ENCODE results near the gene YWHAH. TPM values are rescaled to one million over a fixed set of nuclear protein-coding genes. Genes with fewer than 3 reads are reported as not detected.

Gene YWHAH
- total and polyA plus RNA-seq, 8 donors, result 40.2 to 106 (median 48.0) TPM

- 80 to 81% methylated on average over 6 of the region's 6 CpGs for WGBS, 2 donors
- ATAC-seq, result peak in 1 of 4 donors; percentile 15
- intact Hi-C loops (cut with DNase I), result no loop called here
- Histone ChIP-seq H3K27ac (no peak overlapping the region), H3K36me3 (no peaks in the 10 kb centered on the region), H3K4me1 (no peaks in the 10 kb centered on the region), H3K4me3 (no peak overlapping the region), H3K9me3 (no peaks in the 10 kb centered on the region), H3K27me3 (no peaks in the 10 kb centered on the region)
- no peak for FAIRE-seq
- no peak for TF ChIP-seq CTCF (IDR thresholded peaks at IDR 0.05)
- no peak for DNase-seq
Observed at GRCh38 chr22:31933406-31933805, 10.9 kb upstream of the YWHAH start.

GRCh38 chr22:31933816-31934482 lies 10.4 kb upstream of the YWHAH start:
- intact Hi-C loops (cut with DNase I), result no loop called here
- Histone ChIP-seq H3K36me3 (no peaks in the 10 kb centered on the region), H3K4me1 (no peaks in the 10 kb centered on the region), H3K27ac (no peak overlapping the region), H3K4me3 (no peak overlapping the region), H3K9me3 (no peaks in the 10 kb centered on the region), H3K27me3 (no peaks in the 10 kb centered on the region)
- peak in 3 of 4 donors; percentile 69 to 81 (median 77) for ATAC-seq
- 46 to 54% methylated on average over 17 of the region's 17 CpGs for WGBS, 2 donors
- peak in 2 of 6 donors; percentile 30 to 32 for DNase-seq
- FAIRE-seq, result no peak
- TF ChIP-seq CTCF (IDR thresholded peaks at IDR 0.05), result no peak

- Histone ChIP-seq H3K27me3 (no peaks in the 10 kb centered on the region), H3K27ac (no peak overlapping the region), H3K4me3 (no peak overlapping the region), H3K36me3 (no peaks in the 10 kb centered on the region), H3K9me3 (no peaks in the 10 kb centered on the region), H3K4me1 (no peaks in the 10 kb centered on the region)
- no peak for TF ChIP-seq CTCF (IDR thresholded peaks at IDR 0.05)
- intact Hi-C loops (cut with DNase I), result no loop called here
- DNase-seq (no peak), FAIRE-seq (no peak), ATAC-seq (no peak)
- WGBS, 2 donors, result 77 to 83% methylated on average over 4 of the region's 4 CpGs
Observed at GRCh38 chr22:31935961-31936635, 8.2 kb upstream of the YWHAH start.

- ATAC-seq (no peak), DNase-seq (no peak), FAIRE-seq (no peak)
- Histone ChIP-seq H3K36me3 (no peaks in the 10 kb centered on the region), H3K4me3 (no peak overlapping the region), H3K27ac (no peak overlapping the region), H3K4me1 (no peaks in the 10 kb centered on the region), H3K27me3 (no peaks in the 10 kb centered on the region), H3K9me3 (no peaks in the 10 kb centered on the region)
- intact Hi-C loops (cut with DNase I), result no loop called here
- WGBS, 2 donors, result 51 to 52% methylated on average over 3 of the region's 3 CpGs
- TF ChIP-seq CTCF (IDR thresholded peaks at IDR 0.05), result no peak
Observed at GRCh38 chr22:31937341-31937740, 7.0 kb upstream of the YWHAH start.

GRCh38 chr22:31938296-31938695 lies 6.0 kb upstream of the YWHAH start:
- Histone ChIP-seq H3K4me1 (no peaks in the 10 kb centered on the region), H3K27me3 (no peaks in the 10 kb centered on the region), H3K36me3 (no peaks in the 10 kb centered on the region), H3K27ac (no peak overlapping the region), H3K9me3 (no peaks in the 10 kb centered on the region), H3K4me3 (no peak overlapping the region)
- WGBS, 2 donors, result 74 to 87% methylated on average over 8 of the region's 8 CpGs
- DNase-seq, result no peak
- no peak for FAIRE-seq
- no peak for TF ChIP-seq CTCF (IDR thresholded peaks at IDR 0.05)
- intact Hi-C loops (cut with DNase I), result no loop called here
- ATAC-seq, result no peak
